Measurements from ENCODE around the gene CYBRD1.

- TF ChIP-seq CTCF (conservative IDR thresholded peaks at IDR 0.05 in 1 of 2, IDR thresholded peaks at IDR 0.05 in 1 of 2; ENCODE audit: extremely low read depth in 1 of 2, insufficient read depth in 1 of 2, low read depth in 1 of 2, low read length in 2 of 2), result peak; percentile 95 to 97
- no peak for TF ChIP-seq EZH2 (IDR thresholded peaks at IDR 0.05; ENCODE audit: borderline replicate concordance, low read length)
Observed at GRCh38 chr2:171574149-171574795, 52.0 kb downstream of the CYBRD1 start.
